Endodermal cell (in vitro differentiated cells): Measurements from ENCODE around the gene CSRP3. TPM values are rescaled to one million over a fixed set of nuclear protein-coding genes. Genes with fewer than 3 reads are reported as not detected.

Source experiments
- DNase-seq: peaks from one replicate; pipeline ENCODE4 v3.0.0-alpha.2; 2017
- H3K27ac ChIP-seq: 2 replicates; pipeline ENCODE4 v1.5.1; 2013; ENCODE audit warnings: mild to moderate bottlenecking, low read depth, low read length, moderate library complexity
- H3K27me3 ChIP-seq: 2 replicates; pipeline ENCODE4 v1.6.1; 2013; ENCODE audit warnings: mild to moderate bottlenecking, low read length, moderate library complexity; ENCODE audit not compliant: insufficient read depth, control insufficient read depth, poor library complexity, severe bottlenecking
- H3K36me3 ChIP-seq: 2 replicates; pipeline ENCODE4 v1.7.0; 2013; ENCODE audit warnings: mild to moderate bottlenecking, low read length, moderate library complexity; ENCODE audit not compliant: control insufficient read depth, insufficient read depth
- H3K4me1 ChIP-seq: one replicate; pipeline ENCODE4 v1.7.0; 2013; ENCODE audit warnings: low read length; ENCODE audit not compliant: control insufficient read depth, insufficient read depth
- H3K4me3 ChIP-seq: 2 replicates; pipeline ENCODE4 v1.5.1; 2013; ENCODE audit warnings: mild to moderate bottlenecking, low read length, moderate library complexity
- H3K9ac ChIP-seq: 2 replicates; pipeline ENCODE4 v1.6.1; 2013; ENCODE audit warnings: mild to moderate bottlenecking, low read length, moderate library complexity; ENCODE audit not compliant: poor library complexity, severe bottlenecking; ENCODE audit errors: extremely low read depth
- H3K9me3 ChIP-seq: 2 replicates; pipeline ENCODE4 v1.6.1; 2013; ENCODE audit warnings: mild to moderate bottlenecking, low read length, moderate library complexity; ENCODE audit not compliant: control insufficient read depth
- H3K27ac Mint-ChIP-seq: 2 replicates; pipeline ENCODE4 v1.8.0; 2020; ENCODE audit warnings: mixed read lengths
- H3K27me3 Mint-ChIP-seq: 2 replicates; pipeline ENCODE4 v1.8.0; 2021; ENCODE audit warnings: mild to moderate bottlenecking, mixed read lengths; ENCODE audit not compliant: insufficient read depth
- H3K36me3 Mint-ChIP-seq: 2 replicates; pipeline ENCODE4 v1.8.0; 2020; ENCODE audit warnings: low read depth, mixed read lengths
- H3K4me1 Mint-ChIP-seq: 2 replicates; pipeline ENCODE4 v1.8.0; 2020; ENCODE audit warnings: mixed read lengths
- H3K4me3 Mint-ChIP-seq: 2 replicates; pipeline ENCODE4 v1.8.0; 2020; ENCODE audit warnings: mild to moderate bottlenecking, moderate library complexity, mixed read lengths
- H3K9me3 Mint-ChIP-seq: 2 replicates; pipeline ENCODE4 v1.8.0; 2020; ENCODE audit warnings: mild to moderate bottlenecking, mixed read lengths
- CTCF ChIP-seq: fragments of 200-600 bp; sonication (generic); conservative IDR thresholded peaks from 2 replicates; pipeline ENCODE4 v1.5.0; 2021; ENCODE audit warnings: antibody characterized with exemption, mild to moderate bottlenecking
- WGBS, 2 experiments: methylation state at CpG; one replicate each; pipeline versions ENCODE4 v1.1.5 to v1.1.7; 2013; ENCODE audit warnings: missing lambda C conversion rate in 2 of 2, mixed read lengths in 1 of 2; ENCODE audit not compliant: insufficient coverage in 1 of 2, insufficient read length in 1 of 2; 5-methylcytosine and 5-hydroxymethylcytosine counted together
- total RNA-seq, 2 donors: library from RNA; stranded (reverse); fragmentation: NEBNext Ultra II Directional in 1 of 2; extraction: Animal tissue kit (Norgen Biotek cat#: 25700) in 1 of 2; gene quantifications; 2 replicates in 1 of 2; 3 replicates in 1 of 2; pipeline ENCODE4 v1.2.1, GENCODE V29; 2021

CSRP3 gene
- total RNA-seq, 2 donors from 2014 or later = not detected

GRCh38 chr11:19196432-19196831 is 5.4 kb downstream of the CSRP3 start:
- H3K4me3 ChIP-seq = no peak overlapping the region
- no peak for DNase-seq
- H3K27me3 ChIP-seq = peaks cover 50% of the 10 kb centered on the region
- H3K36me3 Mint-ChIP-seq = no peaks in the 10 kb centered on the region
- H3K27ac ChIP-seq = no peak overlapping the region
- H3K4me1 Mint-ChIP-seq = no peaks in the 10 kb centered on the region
- no peaks in the 10 kb centered on the region for H3K4me1 ChIP-seq
- peaks cover 35% of the 10 kb centered on the region for H3K27me3 Mint-ChIP-seq
- no peak overlapping the region for H3K4me3 Mint-ChIP-seq
- no peaks in the 10 kb centered on the region for H3K9me3 Mint-ChIP-seq
- H3K27ac Mint-ChIP-seq = no peak overlapping the region
- no peak for TF ChIP-seq CTCF
- no peaks in the 10 kb centered on the region for H3K9me3 ChIP-seq
- H3K36me3 ChIP-seq = no peaks in the 10 kb centered on the region
- whole genome bisulfite sequencing, 2 experiments = 89 to 100% methylated on average over 3 to 6 of the region's 6 CpGs
- H3K9ac ChIP-seq = no peak overlapping the region

DNA sequence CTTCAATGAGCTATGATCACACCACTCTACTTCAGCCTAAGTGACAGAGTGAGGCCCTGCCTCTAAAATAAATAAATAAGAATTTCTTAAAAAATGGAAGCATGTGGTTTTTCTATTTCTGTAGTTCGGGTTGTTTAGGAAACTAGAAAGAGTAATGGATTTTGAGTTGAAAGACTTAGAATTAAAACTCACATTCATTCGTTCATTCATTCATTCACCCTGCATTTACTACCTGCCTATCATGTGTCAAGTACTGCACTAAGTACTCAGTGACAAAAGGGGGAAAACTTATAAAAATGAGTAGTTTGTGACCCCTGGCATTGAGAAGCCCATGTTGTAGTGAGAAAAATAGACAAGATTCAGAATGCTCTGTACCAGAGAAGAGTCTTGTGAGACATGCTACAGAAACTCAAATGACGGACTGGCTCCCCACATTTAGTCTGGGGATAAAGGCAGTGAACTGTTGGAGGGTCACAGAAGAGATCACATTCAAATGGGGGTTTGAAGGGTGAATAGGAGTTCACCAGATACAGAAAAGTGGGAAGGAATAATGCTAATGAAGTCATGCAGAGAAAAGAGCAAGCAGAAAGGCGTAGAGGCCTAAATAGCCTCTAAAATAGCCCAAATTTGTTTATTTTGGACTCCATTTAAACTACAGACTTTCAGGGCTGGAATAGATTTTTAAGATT is 7.0 kb downstream of the CSRP3 start:
- H3K4me3 Mint-ChIP-seq = no peak overlapping the region
- no peaks in the 10 kb centered on the region for H3K9me3 ChIP-seq
- H3K9me3 Mint-ChIP-seq = no peaks in the 10 kb centered on the region
- no peak overlapping the region for H3K4me3 ChIP-seq
- peaks cover 41% of the 10 kb centered on the region for H3K27me3 ChIP-seq
- no peaks in the 10 kb centered on the region for H3K36me3 ChIP-seq
- 86 to 90% methylated on average over 2 to 3 of the region's 4 CpGs for whole genome bisulfite sequencing, 2 experiments
- no peaks in the 10 kb centered on the region for H3K36me3 Mint-ChIP-seq
- H3K4me1 ChIP-seq = no peaks in the 10 kb centered on the region
- no peak overlapping the region for H3K9ac ChIP-seq
- H3K4me1 Mint-ChIP-seq = no peaks in the 10 kb centered on the region
- DNase-seq = no peak
- peaks cover 26% of the 10 kb centered on the region for H3K27me3 Mint-ChIP-seq
- H3K27ac ChIP-seq = no peak overlapping the region
- TF ChIP-seq CTCF = no peak
- no peak overlapping the region for H3K27ac Mint-ChIP-seq

- no peak overlapping the region for H3K27ac Mint-ChIP-seq
Measured at GRCh38 chr11:19193916-19194315, 7.9 kb downstream of the CSRP3 start.

More at GRCh38 chr11:19193916-19194315, 7.9 kb downstream of the CSRP3 start:
- no peaks in the 10 kb centered on the region for H3K4me1 ChIP-seq
- peaks cover 32% of the 10 kb centered on the region for H3K27me3 ChIP-seq
- no peaks in the 10 kb centered on the region for H3K36me3 ChIP-seq
- WGBS, 2 experiments = 90 to 100% methylated on average over 2 of the region's 2 CpGs
- Mint-ChIP-seq H3K9me3 (no peaks in the 10 kb centered on the region), H3K4me1 (no peaks in the 10 kb centered on the region), H3K4me3 (no peak overlapping the region), H3K36me3 (no peaks in the 10 kb centered on the region), H3K27me3 (peaks cover 19% of the 10 kb centered on the region)
- no peak overlapping the region for H3K9ac ChIP-seq
- DNase-seq = no peak
- no peak overlapping the region for H3K27ac ChIP-seq
- no peak overlapping the region for H3K4me3 ChIP-seq
- no peaks in the 10 kb centered on the region for H3K9me3 ChIP-seq
- TF ChIP-seq CTCF = no peak
